ENCODE measurements around the gene KIFC1. TPM values are rescaled to one million over a fixed set of nuclear protein-coding genes. Genes with fewer than 3 reads are reported as not detected.
"Not testable (repeated sequence)": the region's sequence is repeated elsewhere in the genome, so short reads cannot be mapped to it uniquely, and the experiment has no call there.

KIFC1 gene
- total and polyA plus RNA-seq, 9 of the 15 experiments (the other 6 are each of a cell fraction or from before 2014, with no cell fraction given) = 1.3 to 95.2 (median 76.9) TPM

GRCh38 chr6:33364475-33365205 lies 27.0 kb upstream of the KIFC1 start (continued):
- peak; percentile 32 for TF ChIP-seq E2F8 (IDR thresholded peaks at IDR 0.05; ENCODE audit: low read depth, partially characterized antibody)
- 0 out of 2 replicates have a peak, but pooled peaks have one; percentile 22 for TF ChIP-seq SMARCC2 (IDR thresholded peaks at IDR 0.05; ENCODE audit: low read depth)
- TF ChIP-seq RBFOX2 (IDR thresholded peaks at IDR 0.05; ENCODE audit: low read depth, low read length) = peak; percentile 45; the same call in 1 of the 2 replicates
- peak in 1 of 2 experiments; percentile 40 for TF ChIP-seq E2F6 (IDR thresholded peaks at IDR 0.05; ENCODE audit: borderline replicate concordance in 1 of 2, extremely low read depth in 1 of 2, insufficient read depth in 1 of 2, insufficient read length in 1 of 2, low read depth in 1 of 2, low read length in 1 of 2, poor library complexity in 1 of 2, severe bottlenecking in 1 of 2)
- peak; percentile 32; the same call in 1 of the 2 replicates for TF ChIP-seq ZBTB7A (IDR thresholded peaks at IDR 0.05; ENCODE audit: borderline replicate concordance, control insufficient read depth, low read depth, low read length)
- peak; percentile 47 to 59; a peak in 3 of 4 replicates for TF ChIP-seq NRF1 (conservative IDR thresholded peaks at IDR 0.05 in 1 of 2, IDR thresholded peaks at IDR 0.05 in 1 of 2)
- peak; percentile 76; the same call in 1 of the 2 replicates for TF ChIP-seq KAT7 (CRISPR knock-in tag; IDR thresholded peaks at IDR 0.05; ENCODE audit: borderline replicate concordance)
- TF ChIP-seq BHLHE40 (IDR thresholded peaks at IDR 0.05; ENCODE audit: low read length) = peak; percentile 80
- TF ChIP-seq ZNF395 (CRISPR knock-in tag; IDR thresholded peaks at IDR 0.05) = peak; percentile 21; the same call in 1 of the 2 replicates
- 0 out of 2 replicates have a peak, but pooled peaks have one; percentile 16 for TF ChIP-seq SOX6 (IDR thresholded peaks at IDR 0.05)
- 0 out of 2 replicates have a peak, but pooled peaks have one; percentile 57 for TF ChIP-seq ZBTB26 (CRISPR knock-in tag; IDR thresholded peaks at IDR 0.05)
- TF ChIP-seq CBFA2T3 (IDR thresholded peaks at IDR 0.05) = peak; percentile 28; the same call in 1 of the 2 replicates
- TF ChIP-seq CXXC5 (CRISPR knock-in tag; IDR thresholded peaks at IDR 0.05) = 0 out of 2 replicates have a peak, but pooled peaks have one; percentile 45
- TF ChIP-seq HES1 (IDR thresholded peaks at IDR 0.05; ENCODE audit: low read depth) = peak; percentile 91
- 0 out of 2 replicates have a peak, but pooled peaks have one; percentile 29 for TF ChIP-seq POLR2G (IDR thresholded peaks at IDR 0.05; ENCODE audit: low read depth, low read length)
- peak; percentile 95 for TF ChIP-seq ZNF384 (IDR thresholded peaks at IDR 0.05; ENCODE audit: low read depth, low read length)
- TF ChIP-seq NBN (IDR thresholded peaks at IDR 0.05; ENCODE audit: low read depth) = 0 out of 2 replicates have a peak, but pooled peaks have one; percentile 40
- not testable (repeated sequence) for TF ChIP-seq NR2C2 (CRISPR knock-in tag; IDR thresholded peaks at IDR 0.05)
- TF ChIP-seq NR2C2 (tag; IDR thresholded peaks at IDR 0.05) = peak; percentile 57; the same call in 1 of the 2 replicates
